SJCRH30 (cell line): ENCODE data around the gene SLC2A5. TPM values are rescaled to one million over a fixed set of nuclear protein-coding genes. Genes with fewer than 3 reads are reported as not detected.

Experiments
- DNase-seq, 2 experiments: peaks; one replicate each; pipeline ENCODE4 v3.0.0-alpha.2; 2015 to 2020
- H3K27ac ChIP-seq: fragments of 250-450 bp; sonication (Bioruptor Pico); 2 replicates; pipeline ENCODE4 v1.5.1; 2020; ENCODE audit warnings: mild to moderate bottlenecking, moderate library complexity
- H3K27me3 ChIP-seq: fragments of 250-450 bp; sonication (Bioruptor Pico); 2 replicates; pipeline ENCODE4 v1.5.1; 2020; ENCODE audit warnings: mild to moderate bottlenecking, moderate library complexity
- H3K36me3 ChIP-seq: fragments of 250-450 bp; sonication (Bioruptor Pico); 2 replicates; pipeline ENCODE4 v1.5.1; 2020; ENCODE audit warnings: mild to moderate bottlenecking, moderate library complexity
- H3K4me1 ChIP-seq: fragments of 250-450 bp; sonication (Bioruptor Pico); 2 replicates; pipeline ENCODE4 v1.5.1; 2020; ENCODE audit warnings: mild to moderate bottlenecking, moderate library complexity
- H3K4me3 ChIP-seq: fragments of 250-450 bp; sonication (Bioruptor Pico); 2 replicates; pipeline ENCODE4 v1.5.1; 2020; ENCODE audit warnings: mild to moderate bottlenecking, moderate library complexity
- H3K9me3 ChIP-seq: fragments of 250-450 bp; sonication (Bioruptor Pico); replicated peaks from 2 replicates; pipeline ENCODE4 v1.5.1; 2020; ENCODE audit warnings: mild to moderate bottlenecking, moderate library complexity
- total RNA-seq: library from RNA; depleted of rRNA; stranded (reverse); fragments of >200 nt; shearing (Covaris generic); gene quantifications from 2 replicates; pipeline ENCODE4 v1.2.3, GENCODE V29; 2014; rRNA removed

Gene SLC2A5
- total RNA-seq, result not detected in 2 replicates

GRCh38 chr1:9069326-9070100, at the start of gene SLC2A5:
Gene SLC2A5, minus strand, starts transcription at chr1:9069635. Its CDS starts 99 bp downstream, at chr1:9069536.
- DNase-seq, result no peak
- Histone ChIP-seq H3K27ac (no peak within 1 kb of the TSS), H3K4me3 (no peak within 1 kb of the TSS)

GRCh38 chr1:9118186-9118585, 48.8 kb upstream of the SLC2A5 start:
- H3K4me3 ChIP-seq, result no peak overlapping the region
- H3K36me3 ChIP-seq, result no peaks in the 10 kb centered on the region
- no peaks in the 10 kb centered on the region for H3K4me1 ChIP-seq
- H3K27me3 ChIP-seq, result peaks cover 13% of the 10 kb centered on the region
- DNase-seq, result no peak
- H3K9me3 ChIP-seq, result no peaks in the 10 kb centered on the region
- H3K27ac ChIP-seq, result no peak overlapping the region

More at GRCh38 chr1:9069326-9070100, at the start of gene SLC2A5:
- no peaks in the 10 kb centered on the region for H3K4me1 ChIP-seq
- no peaks in the 10 kb centered on the region; the same call in 1 of the 2 replicates for H3K27me3 ChIP-seq
- no peaks in the 10 kb centered on the region for H3K9me3 ChIP-seq
- no peaks in the 10 kb centered on the region for H3K36me3 ChIP-seq

- Histone ChIP-seq H3K9me3 (no peaks in the 10 kb centered on the region), H3K27ac (no peak overlapping the region), H3K4me1 (no peaks in the 10 kb centered on the region), H3K4me3 (no peak overlapping the region), H3K36me3 (no peaks in the 10 kb centered on the region), H3K27me3 (peaks cover 19% of the 10 kb centered on the region)
- no peak for DNase-seq
These were observed 46.1 kb upstream of the SLC2A5 start for GRCh38 chr1:9115351-9116205.

- Histone ChIP-seq H3K36me3 (no peaks in the 10 kb centered on the region), H3K27me3 (peaks cover 16% of the 10 kb centered on the region), H3K4me1 (no peaks in the 10 kb centered on the region), H3K27ac (no peak overlapping the region), H3K9me3 (no peaks in the 10 kb centered on the region), H3K4me3 (no peak overlapping the region)
- DNase-seq, result no peak
These were observed 43.8 kb upstream of the SLC2A5 start for GRCh38 chr1:9112961-9113880.

GRCh38 chr1:9111957-9112356, 42.5 kb upstream of the SLC2A5 start:
- DNase-seq, result no peak
- no peak overlapping the region for H3K4me3 ChIP-seq
- H3K36me3 ChIP-seq, result no peaks in the 10 kb centered on the region
- H3K9me3 ChIP-seq, result no peaks in the 10 kb centered on the region
- H3K27me3 ChIP-seq, result peaks cover 16% of the 10 kb centered on the region
- no peaks in the 10 kb centered on the region for H3K4me1 ChIP-seq
- no peak overlapping the region for H3K27ac ChIP-seq

GRCh38 chr1:9111357-9111691, 41.9 kb upstream of the SLC2A5 start:
- Histone ChIP-seq H3K9me3 (no peaks in the 10 kb centered on the region), H3K27me3 (peaks cover 22% of the 10 kb centered on the region), H3K36me3 (no peaks in the 10 kb centered on the region), H3K27ac (no peak overlapping the region), H3K4me3 (no peak overlapping the region), H3K4me1 (no peaks in the 10 kb centered on the region)
- no peak for DNase-seq

GRCh38 chr1:9110669-9111356, 41.4 kb upstream of the SLC2A5 start:
- H3K27ac ChIP-seq, result no peak overlapping the region
- H3K4me3 ChIP-seq, result no peak overlapping the region
- no peaks in the 10 kb centered on the region for H3K36me3 ChIP-seq
- H3K4me1 ChIP-seq, result no peaks in the 10 kb centered on the region
- H3K27me3 ChIP-seq, result peaks cover 23% of the 10 kb centered on the region
- peak; percentile 90 for DNase-seq
- no peaks in the 10 kb centered on the region for H3K9me3 ChIP-seq

- Histone ChIP-seq H3K27ac (no peak overlapping the region), H3K36me3 (no peaks in the 10 kb centered on the region), H3K4me1 (no peaks in the 10 kb centered on the region), H3K9me3 (no peaks in the 10 kb centered on the region), H3K27me3 (peaks cover 24% of the 10 kb centered on the region), H3K4me3 (no peak overlapping the region)
- no peak for DNase-seq
These were observed 38.7 kb upstream of the SLC2A5 start for GRCh38 chr1:9108056-9108665.

GRCh38 chr1:9107136-9107535, 37.7 kb upstream of the SLC2A5 start:
- Histone ChIP-seq H3K9me3 (no peaks in the 10 kb centered on the region), H3K27ac (no peak overlapping the region), H3K36me3 (no peaks in the 10 kb centered on the region), H3K4me1 (no peaks in the 10 kb centered on the region), H3K4me3 (no peak overlapping the region), H3K27me3 (peaks cover 18% of the 10 kb centered on the region)
- no peak for DNase-seq

GRCh38 chr1:9106286-9106685, 36.9 kb upstream of the SLC2A5 start:
- no peak overlapping the region for H3K27ac ChIP-seq
- no peaks in the 10 kb centered on the region for H3K36me3 ChIP-seq
- no peak for DNase-seq
- no peaks in the 10 kb centered on the region for H3K9me3 ChIP-seq
- peaks cover 18% of the 10 kb centered on the region for H3K27me3 ChIP-seq
- no peaks in the 10 kb centered on the region for H3K4me1 ChIP-seq
- H3K4me3 ChIP-seq, result no peak overlapping the region

- Histone ChIP-seq H3K4me1 (no peaks in the 10 kb centered on the region), H3K4me3 (no peak overlapping the region), H3K27ac (no peak overlapping the region), H3K27me3 (peaks cover 18% of the 10 kb centered on the region), H3K36me3 (no peaks in the 10 kb centered on the region), H3K9me3 (no peaks in the 10 kb centered on the region)
- no peak for DNase-seq
These were observed 36.0 kb upstream of the SLC2A5 start for GRCh38 chr1:9105336-9105867.

- Histone ChIP-seq H3K27ac (no peak overlapping the region), H3K4me1 (no peaks in the 10 kb centered on the region), H3K27me3 (peaks cover 9% of the 10 kb centered on the region), H3K9me3 (no peaks in the 10 kb centered on the region), H3K4me3 (no peak overlapping the region), H3K36me3 (no peaks in the 10 kb centered on the region)
- DNase-seq, result peak; percentile 37 to 61
These were observed 32.2 kb upstream of the SLC2A5 start for GRCh38 chr1:9101510-9102146.

- H3K4me1 ChIP-seq, result no peaks in the 10 kb centered on the region
- H3K27me3 ChIP-seq, result peaks cover 4% of the 10 kb centered on the region; the same call in 1 of the 2 replicates
- H3K4me3 ChIP-seq, result no peak overlapping the region
- peaks cover 9% of the 10 kb centered on the region for H3K9me3 ChIP-seq
- no peak for DNase-seq
- H3K27ac ChIP-seq, result no peak overlapping the region
- H3K36me3 ChIP-seq, result no peaks in the 10 kb centered on the region
These were observed 31.1 kb upstream of the SLC2A5 start for GRCh38 chr1:9100471-9101043.
